Measurements from ENCODE around the gene RGMB.
"Not testable (repeated sequence)": the region's sequence is repeated elsewhere in the genome, so short reads cannot be mapped to it uniquely, and the experiment has no call there.

RGMB gene

DNA sequence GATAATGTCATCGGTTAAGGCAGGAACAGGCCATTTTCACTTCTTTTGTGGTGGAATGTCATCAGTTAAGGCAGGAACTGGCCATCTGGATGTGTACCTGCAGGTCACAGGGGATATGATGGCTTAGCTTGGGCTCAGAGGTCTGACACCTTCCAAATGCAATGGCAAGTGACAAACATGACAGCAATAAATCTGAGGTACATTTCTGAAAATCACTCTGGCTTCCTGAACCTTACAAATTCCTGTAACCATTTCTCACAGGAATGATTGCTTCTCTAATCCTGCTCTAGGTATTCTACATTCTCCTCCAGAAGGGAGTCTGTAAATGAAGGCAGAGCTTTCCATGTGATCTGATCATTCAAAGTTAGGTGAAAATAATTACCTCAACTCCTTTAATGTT lies 20.7 kb upstream of the RGMB start:
- DNase-seq; H3K27me3 Mint-ChIP-seq; H3K4me1 Mint-ChIP-seq (ENCODE audit: low read depth); H3K9me3 Mint-ChIP-seq; H3K36me3 Mint-ChIP-seq (ENCODE audit: low read depth); H3K4me3 Mint-ChIP-seq; H3K27ac Mint-ChIP-seq: not testable (repeated sequence)

DNA sequence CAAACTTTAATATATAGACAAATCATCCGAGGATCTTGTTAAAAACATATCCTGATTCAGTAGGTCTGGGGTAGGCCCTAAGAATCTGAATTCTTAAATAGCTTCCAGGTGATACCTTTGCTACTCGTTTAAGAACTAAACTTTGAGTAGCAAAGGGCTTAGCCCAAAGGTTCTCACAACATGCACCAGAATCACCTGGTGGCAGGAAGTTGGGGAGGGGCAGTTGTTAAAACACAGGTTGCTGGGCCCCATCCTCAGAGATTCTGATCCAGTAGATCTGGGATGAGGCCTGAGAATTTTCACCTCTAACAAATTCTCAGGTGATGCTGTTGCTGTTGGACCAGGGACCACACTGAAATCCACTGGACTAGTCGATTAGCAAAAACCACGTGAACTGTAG lies 20.0 kb upstream of the RGMB start:
- Mint-ChIP-seq H3K27ac (no peak overlapping the region), H3K36me3 (ENCODE audit: low read depth) (no peaks in the 10 kb centered on the region), H3K4me1 (ENCODE audit: low read depth) (no peaks in the 10 kb centered on the region), H3K9me3 (no peaks in the 10 kb centered on the region), H3K27me3 (peaks cover 2% of the 10 kb centered on the region), H3K4me3 (no peak overlapping the region)
- no peak for DNase-seq

DNA sequence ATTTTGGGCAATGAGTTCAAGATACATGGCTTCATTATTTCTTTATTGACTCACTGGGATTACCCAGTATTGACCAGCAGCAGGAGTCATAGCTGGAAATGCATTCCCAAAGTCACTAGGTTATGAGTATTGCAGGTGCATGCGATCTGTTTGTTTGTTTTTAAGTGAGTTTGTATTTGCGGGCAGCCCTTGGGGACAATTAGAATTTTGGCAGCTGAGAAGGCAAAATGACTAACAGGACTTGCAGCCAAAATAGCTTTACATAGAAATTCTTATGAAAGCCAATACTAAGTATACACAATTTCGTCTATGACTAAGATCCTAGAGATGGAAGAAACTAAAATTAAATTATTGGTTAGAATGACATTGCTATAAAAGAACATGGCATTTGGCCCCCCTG lies 18.1 kb upstream of the RGMB start:
- H3K4me3 Mint-ChIP-seq, result no peak overlapping the region
- no peaks in the 10 kb centered on the region for H3K36me3 Mint-ChIP-seq (ENCODE audit: low read depth)
- no peaks in the 10 kb centered on the region for H3K9me3 Mint-ChIP-seq
- H3K27me3 Mint-ChIP-seq, result peaks cover 2% of the 10 kb centered on the region
- H3K4me1 Mint-ChIP-seq (ENCODE audit: low read depth), result no peaks in the 10 kb centered on the region
- no peak for DNase-seq
- H3K27ac Mint-ChIP-seq, result no peak overlapping the region

DNA sequence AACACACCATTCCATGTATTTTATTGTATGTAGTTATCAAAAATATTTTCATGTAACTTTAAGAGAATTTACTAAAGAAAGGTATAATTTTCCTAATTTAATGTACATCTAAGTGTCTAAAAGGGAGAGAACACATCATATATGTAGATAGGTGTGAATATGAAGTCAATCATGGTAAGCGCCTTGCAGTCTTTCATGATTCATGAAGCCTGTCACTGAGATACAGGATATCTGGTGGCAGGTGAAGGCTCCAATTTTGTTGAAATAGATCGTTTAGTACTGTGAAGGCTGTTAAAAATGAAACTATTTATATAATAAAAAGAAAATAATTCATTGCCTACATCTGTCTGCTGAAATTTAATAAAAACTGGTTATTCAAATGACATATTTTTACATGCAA lies 15.5 kb upstream of the RGMB start:
- Mint-ChIP-seq H3K36me3 (ENCODE audit: low read depth) (no peaks in the 10 kb centered on the region), H3K9me3 (no peaks in the 10 kb centered on the region), H3K27me3 (peaks cover 7% of the 10 kb centered on the region), H3K27ac (no peak overlapping the region), H3K4me3 (no peak overlapping the region), H3K4me1 (ENCODE audit: low read depth) (no peaks in the 10 kb centered on the region)
- DNase-seq, result no peak

DNA sequence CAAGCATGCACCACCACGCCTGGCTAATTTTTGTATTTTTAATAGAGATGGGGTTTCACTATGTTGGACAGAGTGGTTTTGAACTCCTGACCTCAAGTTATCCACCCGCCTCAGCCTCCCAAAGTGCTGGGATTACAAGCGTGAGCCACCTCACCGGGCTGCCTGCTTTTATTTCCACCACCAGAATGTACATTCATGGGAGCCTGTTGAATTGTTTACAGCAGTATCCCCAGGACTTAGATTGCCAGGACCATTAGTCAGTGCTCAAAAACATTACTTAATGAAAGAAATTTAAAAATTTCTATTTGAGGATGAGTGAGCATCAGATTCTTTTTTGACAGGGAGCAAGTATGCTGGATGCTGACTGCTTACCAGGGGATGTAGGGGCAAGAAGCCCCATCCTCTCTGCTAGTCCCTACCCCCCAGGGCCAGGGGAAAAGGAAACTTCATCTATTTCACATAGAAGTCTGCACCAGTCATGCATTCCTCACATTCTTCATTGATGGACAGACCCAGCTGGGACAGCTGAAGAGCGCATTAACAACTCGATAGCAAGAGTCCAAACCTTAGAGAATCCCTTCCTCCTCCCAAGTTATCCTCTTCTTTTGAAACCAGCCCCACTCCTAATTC lies 10.3 kb upstream of the RGMB start:
- Mint-ChIP-seq H3K27ac (no peak overlapping the region), H3K4me3 (no peak overlapping the region), H3K36me3 (ENCODE audit: low read depth) (no peaks in the 10 kb centered on the region), H3K9me3 (no peaks in the 10 kb centered on the region), H3K4me1 (ENCODE audit: low read depth) (peaks cover under 1% of the 10 kb centered on the region), H3K27me3 (peaks cover 38% of the 10 kb centered on the region)
- DNase-seq, result no peak

DNA sequence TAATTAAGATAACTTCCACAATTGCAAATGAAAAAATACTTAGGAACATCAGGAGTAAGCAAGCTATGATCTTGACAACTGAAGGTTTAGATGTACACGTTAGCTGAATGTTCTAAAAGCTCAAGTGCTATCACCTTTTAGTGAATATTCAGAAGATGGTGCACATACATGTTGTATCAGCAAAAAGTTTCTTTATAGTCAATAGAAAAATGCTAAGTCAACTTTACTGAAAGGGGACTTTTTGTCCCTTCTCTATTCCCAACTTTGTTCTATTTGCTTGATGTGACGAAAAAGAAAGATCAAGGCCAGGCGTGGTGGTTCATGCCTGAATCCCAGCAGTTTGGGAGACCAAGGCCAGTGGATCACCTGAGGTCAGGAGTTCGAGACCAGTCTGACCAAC lies 7.6 kb upstream of the RGMB start:
- Mint-ChIP-seq H3K36me3 (ENCODE audit: low read depth) (no peaks in the 10 kb centered on the region), H3K27me3 (peaks cover 53% of the 10 kb centered on the region), H3K9me3 (no peaks in the 10 kb centered on the region), H3K27ac (no peak overlapping the region), H3K4me1 (ENCODE audit: low read depth) (peaks cover 18% of the 10 kb centered on the region), H3K4me3 (no peak overlapping the region)
- no peak for DNase-seq

DNA sequence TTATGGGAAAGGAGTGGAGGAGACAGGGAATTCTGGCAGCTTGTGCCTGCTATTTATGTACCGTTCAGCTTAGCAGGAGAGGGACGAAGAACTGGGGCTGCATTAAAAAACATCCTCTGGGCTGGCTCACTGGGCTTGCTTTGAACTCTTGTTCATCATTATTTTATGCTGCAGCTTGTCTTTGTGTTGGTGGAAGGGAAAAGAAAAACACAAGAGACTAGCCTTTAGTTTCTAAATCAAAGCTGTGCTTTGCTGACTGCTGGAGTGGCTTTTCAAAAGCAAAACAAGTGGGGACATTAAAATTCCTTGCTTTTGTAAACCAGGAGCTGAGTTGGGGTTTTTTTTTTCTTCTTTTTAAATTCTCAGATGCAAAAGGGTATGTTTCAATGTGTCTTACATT lies 5.9 kb upstream of the RGMB start:
- no peaks in the 10 kb centered on the region for H3K9me3 Mint-ChIP-seq
- H3K27me3 Mint-ChIP-seq, result peaks cover 59% of the 10 kb centered on the region
- H3K36me3 Mint-ChIP-seq (ENCODE audit: low read depth), result no peaks in the 10 kb centered on the region
- no peak overlapping the region for H3K27ac Mint-ChIP-seq
- no peak overlapping the region for H3K4me3 Mint-ChIP-seq
- peaks cover 35% of the 10 kb centered on the region for H3K4me1 Mint-ChIP-seq (ENCODE audit: low read depth)
- DNase-seq, result no peak

DNA sequence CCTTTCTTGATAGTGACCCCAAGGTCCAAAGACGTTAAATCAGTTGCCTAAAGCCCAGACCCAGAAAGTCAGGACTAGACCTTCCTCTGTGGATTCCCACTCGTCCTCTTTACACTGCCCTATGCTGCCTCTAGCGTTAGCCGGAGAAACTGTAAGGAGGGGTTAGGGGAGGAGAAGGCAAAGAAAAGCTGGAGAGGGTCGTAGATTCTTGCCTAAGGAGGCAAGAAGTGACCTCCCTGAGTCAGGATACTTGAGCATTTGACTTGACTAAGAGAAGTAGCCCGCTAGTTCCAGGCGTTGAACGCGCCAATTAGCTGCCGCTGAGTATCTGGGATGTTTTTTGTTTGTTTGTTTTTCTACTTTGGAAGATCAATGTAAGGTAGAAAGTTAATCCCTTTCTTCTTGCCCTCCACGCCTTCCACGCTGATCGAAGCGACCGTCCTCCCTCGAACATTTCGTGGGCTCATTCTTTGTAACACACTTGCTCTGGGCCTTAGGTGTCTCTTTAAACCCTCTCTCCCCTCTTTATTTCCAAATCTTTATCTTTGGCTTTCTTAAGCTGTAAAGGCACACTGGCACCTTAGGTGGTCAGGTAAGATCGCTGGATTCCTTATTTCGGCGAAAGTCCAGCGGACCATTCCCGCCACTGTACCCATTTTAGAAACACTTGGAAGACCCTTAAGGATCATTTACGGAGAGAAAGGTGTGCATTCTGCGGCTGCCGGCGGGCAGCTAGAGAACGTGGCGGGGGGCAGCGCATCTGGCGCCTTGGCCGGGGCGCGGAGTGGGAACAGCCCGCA lies 5.1 kb upstream of the RGMB start:
- DNase-seq, result peak; percentile 40
- Mint-ChIP-seq H3K27ac (no peak overlapping the region), H3K4me1 (ENCODE audit: low read depth) (peaks cover 42% of the 10 kb centered on the region)

DNA sequence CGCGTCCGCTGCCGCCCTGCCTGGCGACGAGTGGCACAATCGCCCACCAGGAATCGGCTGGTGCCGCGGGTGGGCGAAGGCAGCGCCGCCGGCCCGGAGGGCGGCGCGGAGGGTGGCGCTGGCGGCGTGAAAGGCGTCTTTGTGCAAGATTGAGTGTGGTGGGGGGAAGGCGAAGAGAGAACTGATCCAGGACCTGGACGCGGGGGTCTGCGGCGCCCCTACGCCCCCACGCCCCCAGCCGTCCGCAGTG lies 4.6 kb upstream of the RGMB start:
- peaks cover 42% of the 10 kb centered on the region for H3K4me1 Mint-ChIP-seq (ENCODE audit: low read depth)
- H3K36me3 Mint-ChIP-seq (ENCODE audit: low read depth), result no peaks in the 10 kb centered on the region
- peaks cover 61% of the 10 kb centered on the region for H3K27me3 Mint-ChIP-seq
- H3K9me3 Mint-ChIP-seq, result no peaks in the 10 kb centered on the region
- DNase-seq, result no peak
- H3K27ac Mint-ChIP-seq, result no peak overlapping the region
- peak overlapping the region; percentile 82 for H3K4me3 Mint-ChIP-seq

More for the DNA sequence above, 5.1 kb upstream of the RGMB start:
- H3K4me3 Mint-ChIP-seq, result peak overlapping the region; percentile 82
- no peaks in the 10 kb centered on the region for H3K9me3 Mint-ChIP-seq
- peaks cover 64% of the 10 kb centered on the region for H3K27me3 Mint-ChIP-seq
- H3K36me3 Mint-ChIP-seq (ENCODE audit: low read depth), result no peaks in the 10 kb centered on the region

DNA sequence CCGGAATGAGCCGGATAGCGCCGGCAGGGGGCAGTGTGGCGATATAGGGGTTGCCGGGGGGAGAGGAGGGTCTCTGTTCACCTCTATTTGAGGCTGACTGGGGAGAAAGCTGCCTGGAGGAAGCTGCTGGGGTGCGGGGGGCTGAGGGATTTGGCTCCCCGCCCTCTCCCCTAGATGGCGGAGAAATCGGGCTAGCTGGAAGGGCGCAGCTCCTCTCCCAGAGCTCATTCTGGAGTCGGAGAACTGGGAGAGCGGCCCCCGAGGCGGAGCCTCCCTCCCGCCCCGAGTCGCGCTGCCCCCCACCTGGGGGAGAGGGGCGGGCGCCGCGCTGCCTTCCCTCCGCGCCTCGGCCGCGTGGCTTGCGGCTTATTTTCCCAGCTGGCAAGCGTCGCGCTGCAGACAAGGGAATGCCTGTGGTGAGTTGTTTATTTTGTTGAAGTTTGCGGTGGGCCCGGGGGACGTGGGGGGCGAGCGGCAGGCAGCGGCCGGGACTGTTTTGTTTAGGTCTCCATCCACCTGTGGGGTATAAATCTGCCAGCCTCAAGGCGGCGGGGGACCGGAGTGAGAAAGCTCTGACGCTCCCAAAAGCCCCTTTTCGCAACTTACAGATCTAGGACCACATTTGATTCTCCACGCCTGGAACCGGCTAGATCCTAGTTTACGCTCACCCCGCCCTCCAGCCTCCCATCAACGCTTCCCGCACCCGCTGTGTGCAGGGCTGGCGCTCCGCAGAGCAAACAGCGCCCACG lies 4.1 kb upstream of the RGMB start:
- H3K27me3 Mint-ChIP-seq, result peaks cover 58% of the 10 kb centered on the region
- H3K27ac Mint-ChIP-seq, result peak overlapping the region; percentile 57
- H3K9me3 Mint-ChIP-seq, result no peaks in the 10 kb centered on the region
- H3K4me1 Mint-ChIP-seq (ENCODE audit: low read depth), result peaks cover 43% of the 10 kb centered on the region
- DNase-seq, result peak; percentile 73
- H3K36me3 Mint-ChIP-seq (ENCODE audit: low read depth), result peaks cover 2% of the 10 kb centered on the region
- peak overlapping the region; percentile 82 for H3K4me3 Mint-ChIP-seq

DNA sequence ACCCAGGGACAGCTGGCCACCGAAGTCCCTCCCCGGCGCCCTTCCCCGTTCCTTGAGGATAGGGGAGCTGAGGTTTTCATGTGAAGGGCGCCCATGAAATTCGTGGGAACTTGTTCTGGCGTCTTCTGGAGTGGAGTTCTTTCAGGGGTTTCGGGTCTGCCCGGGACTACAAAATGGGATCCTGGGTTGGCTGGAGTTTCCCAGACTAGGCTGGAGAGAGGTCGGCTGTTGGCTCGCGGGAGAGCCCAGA lies 3.6 kb upstream of the RGMB start:
- Mint-ChIP-seq H3K27me3 (peaks cover 56% of the 10 kb centered on the region), H3K27ac (peak overlapping the region; percentile 57), H3K4me1 (ENCODE audit: low read depth) (peaks cover 48% of the 10 kb centered on the region), H3K4me3 (peak overlapping the region; percentile 82), H3K36me3 (ENCODE audit: low read depth) (peaks cover 7% of the 10 kb centered on the region), H3K9me3 (no peaks in the 10 kb centered on the region)
- no peak for DNase-seq

DNA sequence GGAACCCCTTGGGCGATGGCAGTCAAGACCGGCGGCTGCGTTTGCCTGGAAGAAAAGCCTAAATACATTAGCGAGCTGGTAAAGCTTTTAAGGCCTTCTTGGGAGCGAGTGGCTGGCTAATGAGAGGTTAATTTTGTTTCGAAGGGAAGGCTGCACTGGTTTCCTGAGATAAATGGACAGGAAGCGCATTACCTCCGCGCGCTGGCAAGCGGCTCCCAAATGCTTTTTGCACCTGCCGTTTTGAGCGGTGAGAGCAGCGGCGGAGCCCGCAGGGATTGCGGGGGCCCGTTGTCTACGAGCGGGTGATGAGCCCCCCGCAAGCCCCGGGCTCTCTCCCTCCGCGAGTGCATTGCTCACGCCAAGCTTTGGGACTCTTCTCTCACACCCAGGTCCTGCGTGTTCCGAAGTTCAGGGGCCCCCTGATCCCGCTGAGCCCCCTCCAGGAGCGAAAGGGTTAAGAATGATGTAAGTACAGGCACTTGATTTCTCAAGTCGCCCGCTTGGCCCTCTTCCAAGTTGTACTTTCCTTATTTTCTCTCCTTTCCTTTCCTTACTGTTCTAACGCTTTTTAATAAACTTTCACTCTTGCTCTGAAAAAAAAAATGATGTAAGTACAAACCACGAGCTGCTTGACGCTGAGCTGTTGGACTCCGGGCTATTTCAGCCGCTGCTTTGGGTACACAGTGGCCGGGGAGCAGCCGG lies 3.1 kb upstream of the RGMB start:
- H3K27me3 Mint-ChIP-seq, result peaks cover 57% of the 10 kb centered on the region
- H3K4me1 Mint-ChIP-seq (ENCODE audit: low read depth), result peaks cover 53% of the 10 kb centered on the region
- H3K36me3 Mint-ChIP-seq (ENCODE audit: low read depth), result peaks cover 7% of the 10 kb centered on the region
- no peak overlapping the region for H3K27ac Mint-ChIP-seq
- no peaks in the 10 kb centered on the region for H3K9me3 Mint-ChIP-seq
- DNase-seq, result peak; percentile 58
- H3K4me3 Mint-ChIP-seq, result peak overlapping the region; percentile 82

DNA sequence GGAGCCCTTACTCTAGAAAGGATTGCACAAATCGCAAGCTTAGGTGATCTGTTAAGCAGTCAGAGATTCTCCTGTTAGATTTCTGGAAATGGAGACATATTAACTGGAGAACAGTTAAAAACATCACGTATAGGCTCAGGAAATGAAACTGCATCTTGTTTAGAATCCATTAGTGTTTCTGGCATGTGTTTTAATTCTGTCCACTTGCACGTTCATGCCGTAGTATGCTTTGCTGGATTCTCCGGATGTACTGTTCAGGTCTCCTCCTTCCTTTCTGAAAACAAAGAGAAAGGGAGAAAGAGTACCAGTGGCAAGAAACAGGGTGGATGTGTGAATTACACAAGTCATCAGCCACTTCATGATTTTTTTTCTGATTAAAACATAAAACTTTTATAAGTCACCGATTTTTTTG lies 2.5 kb upstream of the RGMB start:
- Mint-ChIP-seq H3K9me3 (no peaks in the 10 kb centered on the region), H3K27me3 (peaks cover 59% of the 10 kb centered on the region), H3K36me3 (ENCODE audit: low read depth) (peaks cover 7% of the 10 kb centered on the region), H3K4me1 (ENCODE audit: low read depth) (peaks cover 58% of the 10 kb centered on the region), H3K4me3 (peak overlapping the region; percentile 82), H3K27ac (no peak overlapping the region)
- no peak for DNase-seq

DNA sequence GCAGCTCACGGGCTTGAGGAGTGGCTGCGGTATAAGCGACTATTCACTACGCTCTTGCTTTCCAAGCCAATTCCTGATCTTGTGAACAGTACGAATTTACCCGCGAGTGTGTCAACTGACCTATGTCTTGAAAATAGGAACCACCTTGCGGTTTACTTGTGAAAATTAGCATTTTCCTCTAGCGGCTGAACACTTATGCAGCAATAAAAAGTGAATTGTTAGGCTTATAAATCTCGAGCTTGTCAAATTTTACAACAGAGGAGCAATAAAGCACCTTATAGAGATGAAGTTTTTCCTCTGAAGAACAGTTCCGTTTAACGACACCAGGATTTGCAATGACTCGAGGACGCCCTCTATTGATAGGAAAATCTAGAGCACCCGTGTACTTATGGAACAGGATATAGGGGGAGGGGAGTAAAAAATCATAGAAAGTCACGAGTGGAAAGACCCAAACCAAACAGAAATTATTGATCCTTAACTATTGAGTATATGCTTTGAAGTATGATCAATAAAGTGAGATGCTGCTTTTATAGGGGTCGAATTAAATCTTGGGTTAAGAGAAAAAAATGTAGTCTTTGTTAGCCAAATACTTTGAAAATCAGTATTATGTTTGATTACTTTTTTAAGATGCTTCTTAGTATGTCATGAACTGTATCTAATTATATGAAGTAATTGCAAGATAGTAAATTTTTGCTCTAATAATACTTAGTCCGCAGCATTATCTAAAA lies 1.9 kb upstream of the RGMB start:
- peaks cover 63% of the 10 kb centered on the region for H3K4me1 Mint-ChIP-seq (ENCODE audit: low read depth)
- no peak for DNase-seq
- peak overlapping the region; percentile 82 for H3K4me3 Mint-ChIP-seq
- H3K27me3 Mint-ChIP-seq, result peaks cover 58% of the 10 kb centered on the region
- no peak overlapping the region for H3K27ac Mint-ChIP-seq
- no peaks in the 10 kb centered on the region for H3K9me3 Mint-ChIP-seq
- H3K36me3 Mint-ChIP-seq (ENCODE audit: low read depth), result peaks cover 7% of the 10 kb centered on the region
